Muscle layer of colon (tissue), 2 donors: ENCODE results near the gene ZNF697.
"Not testable (repeated sequence)": the region's sequence is repeated elsewhere in the genome, so short reads cannot be mapped to it uniquely, and the experiment has no call there.

Source experiments
- H3K27ac ChIP-seq: one replicate; pipeline ENCODE4 v1.7.0; 2013; ENCODE audit warnings: low read depth, mild to moderate bottlenecking, low read length, moderate library complexity
- H3K27me3 ChIP-seq, 2 donors: one replicate each; pipeline ENCODE4 v1.7.0; 2013; ENCODE audit warnings: low read length in 2 of 2, mild to moderate bottlenecking in 2 of 2; ENCODE audit not compliant: insufficient read depth in 2 of 2, control insufficient read depth in 1 of 2
- H3K36me3 ChIP-seq: one replicate; pipeline ENCODE4 v1.7.0; 2013; ENCODE audit warnings: mild to moderate bottlenecking, low read length; ENCODE audit not compliant: insufficient read depth
- H3K4me1 ChIP-seq: one replicate; pipeline ENCODE4 v1.7.0; 2013; ENCODE audit warnings: mild to moderate bottlenecking, low read length; ENCODE audit not compliant: insufficient read depth
- H3K4me3 ChIP-seq, 2 donors: one replicate each; pipeline ENCODE4 v1.7.0; 2013; ENCODE audit warnings: low read length in 2 of 2, low read depth in 1 of 2, mild to moderate bottlenecking in 1 of 2, moderate library complexity in 1 of 2
- H3K9ac ChIP-seq: one replicate; pipeline ENCODE4 v1.7.0; 2013; ENCODE audit warnings: low read length
- H3K9me3 ChIP-seq: one replicate; pipeline ENCODE4 v1.7.0; 2013; ENCODE audit warnings: mild to moderate bottlenecking, low read length
- donor health status: abdominal sarcoma.
- donor health status: Adenocarcinoma of cecum.

ZNF697 gene

GRCh38 chr1:119595168-119595567 lies 52.9 kb downstream of the ZNF697 start:
- no peak overlapping the region for H3K9ac ChIP-seq

GRCh38 chr1:119594376-119594775 lies 53.7 kb downstream of the ZNF697 start:
- Histone ChIP-seq H3K27me3 (no peaks in the 10 kb centered on the region), H3K36me3 (no peaks in the 10 kb centered on the region), H3K27ac (no peak overlapping the region), H3K4me3 (no peak overlapping the region), H3K4me1 (no peaks in the 10 kb centered on the region), H3K9ac (no peak overlapping the region), H3K9me3 (no peaks in the 10 kb centered on the region)

More at GRCh38 chr1:119595168-119595567, 52.9 kb downstream of the ZNF697 start:
- Histone ChIP-seq H3K36me3 (no peaks in the 10 kb centered on the region), H3K9me3 (no peaks in the 10 kb centered on the region), H3K4me1 (no peaks in the 10 kb centered on the region), H3K4me3 (no peak overlapping the region), H3K27me3 (no peaks in the 10 kb centered on the region), H3K27ac (no peak overlapping the region)

GRCh38 chr1:119593805-119594204 lies 54.3 kb downstream of the ZNF697 start:
- Histone ChIP-seq H3K4me1 (no peaks in the 10 kb centered on the region), H3K9ac (no peak overlapping the region), H3K27ac (no peak overlapping the region), H3K27me3 (no peaks in the 10 kb centered on the region), H3K36me3 (no peaks in the 10 kb centered on the region), H3K9me3 (no peaks in the 10 kb centered on the region), H3K4me3 (no peak overlapping the region)

- no peak overlapping the region for H3K4me3 ChIP-seq
- no peak overlapping the region for H3K9ac ChIP-seq
- H3K4me1 ChIP-seq: no peaks in the 10 kb centered on the region
- no peaks in the 10 kb centered on the region for H3K36me3 ChIP-seq
- no peaks in the 10 kb centered on the region for H3K9me3 ChIP-seq
- no peaks in the 10 kb centered on the region for H3K27me3 ChIP-seq
- H3K27ac ChIP-seq: no peak overlapping the region
Measured at GRCh38 chr1:119590393-119590792, 57.7 kb downstream of the ZNF697 start.

- H3K9me3 ChIP-seq: no peaks in the 10 kb centered on the region
- H3K36me3 ChIP-seq: no peaks in the 10 kb centered on the region
- no peak overlapping the region for H3K9ac ChIP-seq
- H3K27ac ChIP-seq: no peak overlapping the region
- no peaks in the 10 kb centered on the region for H3K27me3 ChIP-seq
- H3K4me3 ChIP-seq: no peak overlapping the region
- no peaks in the 10 kb centered on the region for H3K4me1 ChIP-seq
Measured at GRCh38 chr1:119588621-119589020, 59.4 kb downstream of the ZNF697 start.

- Histone ChIP-seq H3K27me3 (no peaks in the 10 kb centered on the region), H3K9me3 (no peaks in the 10 kb centered on the region), H3K4me1 (no peaks in the 10 kb centered on the region), H3K36me3 (no peaks in the 10 kb centered on the region), H3K27ac (no peak overlapping the region), H3K9ac (no peak overlapping the region), H3K4me3 (no peak overlapping the region)
Measured at GRCh38 chr1:119587341-119587740, 60.7 kb downstream of the ZNF697 start.

GRCh38 chr1:119585801-119586200 lies 62.3 kb downstream of the ZNF697 start:
- H3K27ac ChIP-seq, H3K9ac ChIP-seq: not testable (repeated sequence)

GRCh38 chr1:119582801-119583200 lies 65.3 kb downstream of the ZNF697 start:
- H3K9ac ChIP-seq: no peak overlapping the region
- no peaks in the 10 kb centered on the region for H3K9me3 ChIP-seq
- no peaks in the 10 kb centered on the region for H3K27me3 ChIP-seq
- H3K4me3 ChIP-seq: no peak overlapping the region
- no peaks in the 10 kb centered on the region for H3K36me3 ChIP-seq
- H3K4me1 ChIP-seq: no peaks in the 10 kb centered on the region
- no peak overlapping the region for H3K27ac ChIP-seq

More at GRCh38 chr1:119585801-119586200, 62.3 kb downstream of the ZNF697 start:
- H3K4me3 ChIP-seq, H3K27me3 ChIP-seq, H3K4me1 ChIP-seq, H3K9me3 ChIP-seq, H3K36me3 ChIP-seq: not testable (repeated sequence)

GRCh38 chr1:119581076-119581475 lies 67.0 kb downstream of the ZNF697 start:
- H3K27me3 ChIP-seq, H3K4me3 ChIP-seq, H3K9ac ChIP-seq, H3K27ac ChIP-seq, H3K9me3 ChIP-seq, H3K4me1 ChIP-seq, H3K36me3 ChIP-seq: not testable (repeated sequence)

- no peak overlapping the region for H3K9ac ChIP-seq
- no peaks in the 10 kb centered on the region for H3K4me1 ChIP-seq
- H3K36me3 ChIP-seq: no peaks in the 10 kb centered on the region
- H3K9me3 ChIP-seq: no peaks in the 10 kb centered on the region
- H3K4me3 ChIP-seq: no peak overlapping the region
- no peaks in the 10 kb centered on the region for H3K27me3 ChIP-seq
- no peak overlapping the region for H3K27ac ChIP-seq
Measured at GRCh38 chr1:119573886-119574285, 74.2 kb downstream of the ZNF697 start.

GRCh38 chr1:119569930-119570622 lies 78.0 kb downstream of the ZNF697 start:
- H3K9me3 ChIP-seq, H3K4me3 ChIP-seq, H3K9ac ChIP-seq, H3K4me1 ChIP-seq, H3K36me3 ChIP-seq, H3K27me3 ChIP-seq, H3K27ac ChIP-seq: not testable (repeated sequence)
